MCF 10A (cell line): ENCODE data around the gene KIF17. TPM values are rescaled to one million over a fixed set of nuclear protein-coding genes. Genes with fewer than 3 reads are reported as not detected.

Experiments
- BruUV-seq: library from RNA; stranded (reverse); fragments of 400-500 nt; replicated peaks from 2 replicates; lab custom pipeline; 2021; lab: Mats Ljungman, UMichigan
- CTCF ChIA-PET: fragments of 300-600 bp; sonication (Branson Sonifier 250); formaldehyde crosslinking; extraction: SDS; loops from one replicate; lab custom pipeline; 2021; ENCODE audit warnings: antibody characterized with exemption, inconsistent platforms; lab: Yijun Ruan, JAX
- POLR2A ChIA-PET: fragments of 300-600, 350-650 bp; sonication (Branson Sonifier 250); formaldehyde crosslinking; extraction: SDS; loops from one replicate; lab custom pipeline; 2020; ENCODE audit warnings: antibody characterized with exemption, inconsistent platforms; lab: Yijun Ruan, JAX
- DNase-seq: peaks from one replicate; pipeline ENCODE4 v3.0.0-alpha.2; 2018; ENCODE audit not compliant: unreplicated experiment
- H3K27ac Mint-ChIP-seq: one replicate; pipeline ENCODE4 v1.8.0; 2022; ENCODE audit warnings: mild to moderate bottlenecking, low read depth, mixed read lengths; ENCODE audit not compliant: unreplicated experiment
- H3K27me3 Mint-ChIP-seq: one replicate; pipeline ENCODE4 v1.8.0; 2022; ENCODE audit warnings: mixed read lengths; ENCODE audit not compliant: insufficient read depth, unreplicated experiment
- H3K36me3 Mint-ChIP-seq: one replicate; pipeline ENCODE4 v1.8.0; 2022; ENCODE audit warnings: mild to moderate bottlenecking, moderate library complexity, mixed read lengths; ENCODE audit not compliant: insufficient read depth, unreplicated experiment
- H3K4me1 Mint-ChIP-seq: one replicate; pipeline ENCODE4 v1.8.0; 2022; ENCODE audit warnings: mixed read lengths; ENCODE audit not compliant: insufficient read depth, unreplicated experiment
- H3K4me3 Mint-ChIP-seq: one replicate; pipeline ENCODE4 v1.8.0; 2022; ENCODE audit warnings: mild to moderate bottlenecking, moderate library complexity, mixed read lengths; ENCODE audit not compliant: unreplicated experiment
- H3K9me3 Mint-ChIP-seq: one replicate; pipeline ENCODE4 v1.8.0; 2022; ENCODE audit warnings: mixed read lengths; ENCODE audit not compliant: unreplicated experiment
- intact Hi-C: fragments of 100-400 bp; cut with micrococcal nuclease; formaldehyde crosslinking; loops from 2 replicates; pipeline ENCODE4 v1.14.1; 2022
- total RNA-seq: library from RNA; stranded (reverse); gene quantifications from 2 replicates; pipeline ENCODE4 v1.2.3, GENCODE V29; 2022
- TF ChIP-seq, protein P1 (sequence below): fragments of 200-600 bp; IDR thresholded peaks from one replicate; pipeline ENCODE4 v1.8.0; 2022; ENCODE audit warnings: antibody characterized with exemption, mild to moderate bottlenecking; ENCODE audit not compliant: unreplicated experiment

KIF17 gene
- total RNA-seq, 1 experiment from 2014 or later, result 0.19 TPM

DNA sequence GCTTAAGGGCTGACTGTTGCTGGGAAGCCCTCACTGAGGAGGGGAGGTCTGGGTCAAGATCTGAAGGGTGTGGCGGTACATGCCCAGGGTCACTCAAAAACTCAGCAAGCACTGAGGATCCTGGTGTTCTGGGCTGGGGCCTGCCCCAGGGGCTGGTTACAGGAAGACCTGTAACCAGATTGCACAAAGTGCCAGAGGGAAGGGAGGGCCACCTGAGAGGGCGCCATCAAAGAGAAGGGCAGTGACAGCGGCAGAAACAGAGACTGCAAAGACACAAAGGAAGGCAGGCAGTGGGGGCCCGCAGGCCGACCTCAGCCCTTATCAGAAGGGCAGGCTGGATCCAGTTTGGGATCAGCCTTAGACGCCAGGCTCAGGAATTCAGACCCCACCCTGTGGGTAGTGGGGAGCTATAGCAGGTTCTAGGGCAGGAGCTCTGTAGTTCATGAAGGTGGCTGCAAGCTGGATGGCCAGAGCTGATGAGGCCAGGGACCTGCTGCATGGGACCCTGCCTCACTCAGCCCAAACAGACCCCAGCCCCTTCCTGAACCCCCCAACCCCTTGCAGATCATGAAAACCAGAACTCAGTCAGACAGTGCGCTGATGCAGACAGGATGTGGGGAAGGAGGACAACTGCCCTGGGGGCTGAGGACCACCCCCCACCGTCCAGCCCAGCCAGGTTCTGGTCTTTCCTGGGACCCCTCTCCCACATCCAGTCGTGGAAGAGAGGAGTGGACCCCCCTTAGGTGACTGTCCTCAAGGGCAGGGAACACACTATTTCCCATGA is 10.8 kb upstream of the KIF17 start:
- POLR2A ChIA-PET, result no interaction called here
- BruUV-seq, result no TSS peak
- TF ChIP-seq, protein P1, sequence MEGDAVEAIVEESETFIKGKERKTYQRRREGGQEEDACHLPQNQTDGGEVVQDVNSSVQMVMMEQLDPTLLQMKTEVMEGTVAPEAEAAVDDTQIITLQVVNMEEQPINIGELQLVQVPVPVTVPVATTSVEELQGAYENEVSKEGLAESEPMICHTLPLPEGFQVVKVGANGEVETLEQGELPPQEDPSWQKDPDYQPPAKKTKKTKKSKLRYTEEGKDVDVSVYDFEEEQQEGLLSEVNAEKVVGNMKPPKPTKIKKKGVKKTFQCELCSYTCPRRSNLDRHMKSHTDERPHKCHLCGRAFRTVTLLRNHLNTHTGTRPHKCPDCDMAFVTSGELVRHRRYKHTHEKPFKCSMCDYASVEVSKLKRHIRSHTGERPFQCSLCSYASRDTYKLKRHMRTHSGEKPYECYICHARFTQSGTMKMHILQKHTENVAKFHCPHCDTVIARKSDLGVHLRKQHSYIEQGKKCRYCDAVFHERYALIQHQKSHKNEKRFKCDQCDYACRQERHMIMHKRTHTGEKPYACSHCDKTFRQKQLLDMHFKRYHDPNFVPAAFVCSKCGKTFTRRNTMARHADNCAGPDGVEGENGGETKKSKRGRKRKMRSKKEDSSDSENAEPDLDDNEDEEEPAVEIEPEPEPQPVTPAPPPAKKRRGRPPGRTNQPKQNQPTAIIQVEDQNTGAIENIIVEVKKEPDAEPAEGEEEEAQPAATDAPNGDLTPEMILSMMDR, result no peak
- H3K4me3 Mint-ChIP-seq, result no peak overlapping the region
- intact Hi-C loops, result no loop called here
- peak overlapping the region; percentile 51 for H3K27ac Mint-ChIP-seq
- CTCF ChIA-PET, result interaction anchor here (1.8 kb wide), 1 partner anchor 31 kb away, joined by 8 read pairs; no protein-coding TSS in a partner anchor
- H3K9me3 Mint-ChIP-seq, result no peaks in the 10 kb centered on the region
- DNase-seq, result no peak
- peaks cover 8% of the 10 kb centered on the region for H3K4me1 Mint-ChIP-seq
- no peaks in the 10 kb centered on the region for H3K27me3 Mint-ChIP-seq
- peaks cover 15% of the 10 kb centered on the region for H3K36me3 Mint-ChIP-seq

DNA sequence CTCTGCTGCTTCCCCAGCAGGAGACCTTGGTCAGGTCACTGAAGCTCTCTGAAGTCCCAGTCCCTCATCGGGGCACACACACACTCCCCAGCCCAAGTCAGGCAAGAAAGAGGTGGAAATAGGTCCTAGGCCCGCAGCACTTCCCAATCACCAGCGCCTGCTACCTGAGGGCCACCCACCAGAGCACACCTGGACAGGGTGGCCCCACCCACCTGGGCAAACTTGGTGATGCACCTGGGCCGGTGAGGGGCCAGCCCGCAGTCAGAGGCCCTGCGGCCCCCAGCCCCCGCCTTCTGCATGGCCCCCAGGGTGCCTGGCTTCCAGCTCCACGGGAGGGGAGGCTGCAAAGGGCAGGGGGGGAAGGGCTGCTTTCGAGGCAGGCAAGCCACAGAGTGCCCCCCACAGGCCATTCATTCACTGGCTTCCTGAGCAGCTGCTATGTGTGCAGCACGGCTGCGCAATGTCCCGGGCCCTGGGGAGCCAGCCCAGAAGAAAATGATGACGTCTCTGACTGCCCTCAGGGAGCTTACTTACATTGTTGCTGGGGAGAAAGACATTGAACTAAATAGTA is 10.0 kb upstream of the KIF17 start:
- CTCF ChIA-PET, result interaction anchor here (1.0 to 1.8 kb wide), 2 partner anchors 31 to 468 kb away, joined by 3 to 8 read pairs; no protein-coding TSS in a partner anchor
- Mint-ChIP-seq H3K9me3 (no peaks in the 10 kb centered on the region), H3K36me3 (peaks cover 14% of the 10 kb centered on the region), H3K27ac (peak overlapping the region; percentile 51), H3K27me3 (no peaks in the 10 kb centered on the region), H3K4me1 (peaks cover 8% of the 10 kb centered on the region), H3K4me3 (no peak overlapping the region)
- DNase-seq, result no peak
- TF ChIP-seq, protein P1, result no peak
- POLR2A ChIA-PET, result no interaction called here
- BruUV-seq, result no TSS peak
- intact Hi-C loops, result no loop called here

DNA sequence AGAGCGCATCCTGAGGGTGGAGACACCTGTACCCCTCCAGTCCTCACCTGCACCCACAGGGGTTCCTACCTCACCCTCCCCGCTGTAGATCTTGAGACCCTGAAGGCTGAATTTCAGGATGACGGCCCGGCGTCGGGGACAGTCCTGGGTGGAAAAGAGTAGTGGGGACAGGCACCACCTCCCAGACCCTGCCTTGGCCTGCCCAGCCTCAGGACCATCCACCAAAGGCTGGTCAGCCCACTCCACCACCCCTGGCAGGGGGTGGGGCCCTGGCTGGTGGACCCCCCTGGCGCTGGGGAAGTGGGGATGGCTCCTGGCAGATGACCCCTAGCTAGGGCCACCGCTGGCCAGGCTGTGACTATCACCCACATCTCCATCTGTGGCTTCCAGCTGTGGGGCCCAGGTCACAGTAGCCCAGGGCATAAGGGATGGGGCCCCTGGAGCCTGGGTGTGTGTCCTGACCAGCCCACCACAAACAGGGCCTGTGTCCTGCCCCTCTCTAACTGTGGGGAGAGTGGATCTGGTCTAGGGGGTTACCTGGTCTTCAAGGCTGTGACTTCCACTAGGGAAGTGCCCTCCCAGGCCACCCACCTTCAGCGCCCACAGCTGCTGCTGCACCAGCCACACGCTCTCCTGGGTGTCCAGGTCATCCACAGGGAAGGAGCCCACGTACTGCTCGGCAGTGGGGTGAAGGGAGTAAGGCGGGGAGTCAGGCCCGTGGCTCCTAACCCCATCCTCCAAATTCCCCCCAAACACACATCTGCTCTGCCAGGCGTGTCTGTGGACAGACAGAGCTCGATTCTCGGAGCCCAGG is 9.3 kb upstream of the KIF17 start:
- H3K36me3 Mint-ChIP-seq, result peaks cover 7% of the 10 kb centered on the region
- H3K9me3 Mint-ChIP-seq, result no peaks in the 10 kb centered on the region
- H3K4me1 Mint-ChIP-seq, result peaks cover 8% of the 10 kb centered on the region
- TF ChIP-seq, protein P1, result no peak
- CTCF ChIA-PET, result interaction anchor here (0.6 to 1.0 kb wide), 3 partner anchors 31 to 515 kb away, joined by 3 read pairs; no protein-coding TSS in a partner anchor
- H3K27ac Mint-ChIP-seq, result no peak overlapping the region
- intact Hi-C loops, result no loop called here
- H3K27me3 Mint-ChIP-seq, result no peaks in the 10 kb centered on the region
- POLR2A ChIA-PET, result no interaction called here
- H3K4me3 Mint-ChIP-seq, result no peak overlapping the region
- DNase-seq, result no peak
- BruUV-seq, result no TSS peak
